HCT116 (cell line): ENCODE data around the gene HSPG2. TPM values are rescaled to one million over a fixed set of nuclear protein-coding genes. Genes with fewer than 3 reads are reported as not detected.

Source experiments
- ATAC-seq: fragments of 200-7000 bp; cut with Tn5 transposase; 2 replicates; pipeline ENCODE4 v1.9.1; 2020; ENCODE audit warnings: mild to moderate bottlenecking, moderate library complexity
- BruUV-seq: library from RNA; stranded (reverse); fragments of 400-500 nt; replicated peaks from 2 replicates; lab custom pipeline; 2021; lab: Mats Ljungman, UMichigan
- CTCF ChIA-PET: fragments of 300-600 bp; sonication (Branson Sonifier 250); formaldehyde crosslinking; loops from one replicate; lab custom pipeline; 2021; ENCODE audit warnings: antibody characterized with exemption; lab: Charles Lee
- POLR2A ChIA-PET: fragments of 300-600, 350-600 bp; sonication (Branson Sonifier 250); formaldehyde crosslinking; loops from one replicate; lab custom pipeline; 2021; ENCODE audit warnings: antibody characterized with exemption; lab: Charles Lee
- RAD21 ChIA-PET, 2 experiments: fragments of 300-600 bp; sonication (Branson Sonifier 250); formaldehyde crosslinking; loops; one replicate each; lab custom pipeline; 2023; ENCODE audit warnings: low total read pairs in 2 of 2; ENCODE audit not compliant: uncharacterized antibody in 2 of 2, unreplicated experiment in 2 of 2, low non-redundant PET in 1 of 2; lab: Charles Lee
- DNase-seq: peaks from one replicate; pipeline ENCODE4 v3.0.0-alpha.2; 2010; ENCODE audit warnings: low read depth, low spot score
- H2AFZ ChIP-seq: fragments of 200-600 bp; shearing (Covaris generic), sonication (generic); 2 replicates; pipeline ENCODE4 v1.6.1; 2017; ENCODE audit warnings: low read depth, mixed run types, mixed read lengths, antibody characterized with exemption, low read length; ENCODE audit not compliant: poor library complexity, severe bottlenecking
- H3K27ac ChIP-seq: 2 replicates; pipeline ENCODE4 v1.5.1; 2012; ENCODE audit warnings: low read depth, low read length
- H3K27me3 ChIP-seq: fragments of 200-600 bp; sonication (generic); 2 replicates; pipeline ENCODE4 v1.6.1; 2016; ENCODE audit warnings: mixed run types, low read length, mixed read lengths; ENCODE audit not compliant: insufficient read depth
- H3K36me3 ChIP-seq, 2 experiments: fragments of 200-500 bp in 1 of 2; fragments of 200-600 bp in 1 of 2; sonication (Bioruptor generic) in 1 of 2; sonication (generic) in 1 of 2; 2 replicates each; pipeline versions ENCODE4 v1.5.1 to v1.6.1; 2014 to 2016; ENCODE audit warnings: low read length in 2 of 2, inconsistent platforms in 1 of 2, mixed read lengths in 1 of 2, mixed run types in 1 of 2; ENCODE audit not compliant: insufficient read depth in 2 of 2, control insufficient read depth in 1 of 2
- H3K4me1 ChIP-seq, 2 experiments: fragments of 200-600 bp in 1 of 2; sonication (generic) in 1 of 2; 2 replicates each; pipeline versions ENCODE4 v1.5.1 to v1.6.1; 2012 to 2017; ENCODE audit warnings: low read length in 2 of 2, inconsistent platforms in 1 of 2, mild to moderate bottlenecking in 1 of 2, mixed read lengths in 1 of 2, mixed run types in 1 of 2, moderate library complexity in 1 of 2; ENCODE audit not compliant: insufficient read depth in 2 of 2, control insufficient read depth in 1 of 2
- H3K4me2 ChIP-seq: fragments of 200-600 bp; sonication (generic); 2 replicates; pipeline ENCODE4 v1.6.1; 2017; ENCODE audit warnings: mixed run types, low read length, mixed read lengths
- H3K4me3 ChIP-seq, 2 experiments: fragments of 200-600 bp in 1 of 2; sonication (generic) in 1 of 2; replicated peaks in 1 of 2; 2 replicates each; pipeline ENCODE4 v1.5.1; 2011 to 2016; ENCODE audit warnings: low read length in 2 of 2, control low read depth in 1 of 2, low read depth in 1 of 2, mild to moderate bottlenecking in 1 of 2, mixed read lengths in 1 of 2, mixed run types in 1 of 2
- H3K79me2 ChIP-seq: fragments of 200-600 bp; sonication (generic); 2 replicates; pipeline ENCODE4 v1.6.1; 2017; ENCODE audit warnings: mild to moderate bottlenecking, mixed run types, low read length, moderate library complexity, mixed read lengths; ENCODE audit not compliant: insufficient read depth
- H3K9ac ChIP-seq: fragments of 200-600 bp; sonication (generic); 2 replicates; pipeline ENCODE4 v1.6.1; 2016; ENCODE audit warnings: low read length, mixed read lengths
- H3K9me2 ChIP-seq: fragments of 200-600 bp; sonication (generic), shearing (Covaris generic); 2 replicates; pipeline ENCODE4 v1.6.1; 2017; ENCODE audit warnings: mixed run types, mild to moderate bottlenecking, moderate library complexity; ENCODE audit not compliant: insufficient read depth
- H3K9me3 ChIP-seq, 2 experiments: fragments of 200-500 bp in 1 of 2; fragments of 200-600 bp in 1 of 2; sonication (Bioruptor generic) in 1 of 2; sonication (generic) in 1 of 2; 2 replicates each; pipeline ENCODE4 v1.6.1; 2014 to 2017; ENCODE audit warnings: low read length in 2 of 2, mixed read lengths in 2 of 2, inconsistent platforms in 1 of 2, low read depth in 1 of 2, mild to moderate bottlenecking in 1 of 2, mixed run types in 1 of 2, moderate library complexity in 1 of 2; ENCODE audit not compliant: control insufficient read depth in 1 of 2, insufficient read depth in 1 of 2
- H4K20me1 ChIP-seq: fragments of 200-600 bp; sonication (generic), shearing (Covaris generic); 2 replicates; pipeline ENCODE4 v1.6.1; 2017; ENCODE audit warnings: mixed run types, mild to moderate bottlenecking, moderate library complexity; ENCODE audit not compliant: insufficient read depth
- CBX3 ChIP-seq: IDR thresholded peaks from 2 replicates; pipeline ENCODE4 v1.6.1; 2012; ENCODE audit warnings: low read depth
- CEBPB ChIP-seq: IDR thresholded peaks from 2 replicates; pipeline ENCODE4 v1.6.1; 2012; ENCODE audit warnings: low read depth
- ELF1 ChIP-seq: IDR thresholded peaks from 2 replicates; pipeline ENCODE4 v1.6.1; 2012; ENCODE audit warnings: low read depth, borderline replicate concordance
- JUND ChIP-seq: IDR thresholded peaks from 2 replicates; pipeline ENCODE4 v1.6.1; 2012
- POLR2A ChIP-seq: IDR thresholded peaks from 2 replicates; pipeline ENCODE4 v1.7.0; 2011; ENCODE audit warnings: borderline replicate concordance; ENCODE audit not compliant: insufficient read depth, insufficient read length; ENCODE audit errors: extremely low read depth
- POLR2AphosphoS5 ChIP-seq: IDR thresholded peaks from 2 replicates; pipeline ENCODE4 v1.6.1; 2011; ENCODE audit warnings: mild to moderate bottlenecking, low read depth, low read length, moderate library complexity
- RAD21 ChIP-seq: IDR thresholded peaks from 2 replicates; pipeline ENCODE4 v1.6.1; 2012; ENCODE audit warnings: low read depth, mild to moderate bottlenecking
- SIN3A ChIP-seq: IDR thresholded peaks from 2 replicates; pipeline ENCODE4 v1.6.1; 2012; ENCODE audit warnings: low read depth
- SP1 ChIP-seq: IDR thresholded peaks from 2 replicates; pipeline ENCODE4 v1.6.1; 2012; ENCODE audit warnings: low read depth
- SRF ChIP-seq: IDR thresholded peaks from 2 replicates; pipeline ENCODE4 v1.6.1; 2012; ENCODE audit warnings: low read depth
- TCF7L2 ChIP-seq: IDR thresholded peaks from 2 replicates; pipeline ENCODE4 v1.7.0; 2011; ENCODE audit warnings: borderline replicate concordance, inconsistent platforms; ENCODE audit not compliant: insufficient read depth, insufficient read length; ENCODE audit errors: extremely low read depth
- YY1 ChIP-seq: IDR thresholded peaks from 2 replicates; pipeline ENCODE4 v1.6.1; 2011; ENCODE audit warnings: low read length, low read depth, moderate library complexity, mild to moderate bottlenecking; ENCODE audit not compliant: insufficient replicate concordance; ENCODE audit errors: extremely low read depth
- ZFX ChIP-seq: fragments of 450-650 bp; IDR thresholded peaks from 2 replicates; pipeline ENCODE4 v1.6.1; 2017
- ZNF274 ChIP-seq: fragments of 200-500 bp; sonication (Bioruptor generic); IDR thresholded peaks from 2 replicates; pipeline ENCODE4 v1.6.1; 2014; ENCODE audit warnings: mild to moderate bottlenecking, low read depth, low read length, inconsistent platforms
- intact Hi-C: fragments of 100-400 bp; cut with micrococcal nuclease; formaldehyde crosslinking; loops from 2 replicates; pipeline ENCODE4 v1.10.0; 2022
- total RNA-seq: library from RNA; stranded (reverse); gene quantifications from one replicate; pipeline ENCODE4 v1.2.1, GENCODE V29; 2021; ENCODE audit not compliant: unreplicated experiment
- TF ChIP-seq, protein P1 (sequence below): IDR thresholded peaks from 2 replicates; pipeline ENCODE4 v1.6.1; 2011; ENCODE audit warnings: mild to moderate bottlenecking, low read length, moderate library complexity; ENCODE audit not compliant: insufficient replicate concordance; ENCODE audit errors: extremely low read depth
- TF ChIP-seq, protein P2 (sequence below), 3 experiments: fragments of 200-600 bp in 1 of 3; sonication (generic) in 1 of 3; IDR thresholded peaks in 2 of 3; conservative IDR thresholded peaks in 1 of 3; 2 replicates each; pipeline ENCODE4 v1.5.1; 2012 to 2017; ENCODE audit warnings: low read depth in 2 of 3, low read length in 2 of 3, antibody characterized with exemption in 1 of 3, borderline replicate concordance in 1 of 3, control low read depth in 1 of 3, mild to moderate bottlenecking in 1 of 3, mixed read lengths in 1 of 3, mixed run types in 1 of 3, moderate library complexity in 1 of 3; ENCODE audit not compliant: insufficient read depth in 1 of 3
- TF ChIP-seq, protein P3 (sequence below): IDR thresholded peaks from 2 replicates; pipeline ENCODE4 v1.6.1; 2012; ENCODE audit warnings: low read depth
- TF ChIP-seq, protein P4 (sequence below): IDR thresholded peaks from 2 replicates; pipeline ENCODE4 v1.6.1; 2012

The HSPG2 gene
- total RNA-seq, 1 experiment from 2014 or later, result 55.7 TPM

DNA sequence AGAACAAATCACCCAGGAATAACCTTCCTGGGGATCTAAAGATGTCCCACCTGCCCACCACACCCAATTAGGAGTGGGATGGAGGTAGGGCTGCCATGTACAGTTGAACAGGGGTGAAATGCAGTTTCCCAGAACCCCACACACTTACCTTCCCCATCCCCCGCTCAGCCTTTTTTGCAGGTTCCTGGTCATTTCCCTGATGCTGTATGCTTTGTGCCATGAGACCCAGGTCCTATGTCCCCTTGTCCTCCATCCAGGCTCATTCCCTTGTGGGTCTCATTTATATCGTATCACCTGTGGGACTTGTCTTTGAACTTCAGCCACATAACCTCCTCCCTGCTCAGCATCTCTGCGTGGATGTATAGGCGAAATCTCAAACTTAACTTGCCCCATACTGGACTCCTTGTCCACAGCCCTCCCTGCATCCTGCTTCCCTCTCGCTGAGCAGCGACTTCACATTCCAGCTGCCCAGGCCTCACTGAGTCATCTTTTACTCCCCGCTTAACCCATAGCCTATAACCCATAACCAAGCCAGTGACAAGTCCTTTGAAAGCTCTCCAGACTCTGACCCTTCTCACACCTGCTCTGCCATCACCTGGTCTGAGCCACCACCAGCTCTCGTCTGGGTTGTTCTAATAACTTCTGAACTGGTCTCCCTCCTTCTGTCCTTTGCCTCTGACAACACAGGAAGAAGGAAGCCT is 120.4 kb downstream of the HSPG2 start:
- RAD21 ChIA-PET, result no interaction called here
- H3K4me1 ChIP-seq, result peaks cover 11 to 23% of the 10 kb centered on the region in 2 experiments; a peak in 3 of 4 replicates
- H3K4me3 ChIP-seq, result no peak overlapping the region
- H3K79me2 ChIP-seq, result no peaks in the 10 kb centered on the region
- no peak for TF ChIP-seq CEBPB
- no peak for TF ChIP-seq YY1
- TF ChIP-seq TCF7L2, result no peak
- TF ChIP-seq, protein P1, sequence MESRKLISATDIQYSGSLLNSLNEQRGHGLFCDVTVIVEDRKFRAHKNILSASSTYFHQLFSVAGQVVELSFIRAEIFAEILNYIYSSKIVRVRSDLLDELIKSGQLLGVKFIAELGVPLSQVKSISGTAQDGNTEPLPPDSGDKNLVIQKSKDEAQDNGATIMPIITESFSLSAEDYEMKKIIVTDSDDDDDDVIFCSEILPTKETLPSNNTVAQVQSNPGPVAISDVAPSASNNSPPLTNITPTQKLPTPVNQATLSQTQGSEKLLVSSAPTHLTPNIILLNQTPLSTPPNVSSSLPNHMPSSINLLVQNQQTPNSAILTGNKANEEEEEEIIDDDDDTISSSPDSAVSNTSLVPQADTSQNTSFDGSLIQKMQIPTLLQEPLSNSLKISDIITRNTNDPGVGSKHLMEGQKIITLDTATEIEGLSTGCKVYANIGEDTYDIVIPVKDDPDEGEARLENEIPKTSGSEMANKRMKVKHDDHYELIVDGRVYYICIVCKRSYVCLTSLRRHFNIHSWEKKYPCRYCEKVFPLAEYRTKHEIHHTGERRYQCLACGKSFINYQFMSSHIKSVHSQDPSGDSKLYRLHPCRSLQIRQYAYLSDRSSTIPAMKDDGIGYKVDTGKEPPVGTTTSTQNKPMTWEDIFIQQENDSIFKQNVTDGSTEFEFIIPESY, result no peak
- no peak for TF ChIP-seq POLR2A
- no peak for TF ChIP-seq RAD21
- TF ChIP-seq, protein P2, sequence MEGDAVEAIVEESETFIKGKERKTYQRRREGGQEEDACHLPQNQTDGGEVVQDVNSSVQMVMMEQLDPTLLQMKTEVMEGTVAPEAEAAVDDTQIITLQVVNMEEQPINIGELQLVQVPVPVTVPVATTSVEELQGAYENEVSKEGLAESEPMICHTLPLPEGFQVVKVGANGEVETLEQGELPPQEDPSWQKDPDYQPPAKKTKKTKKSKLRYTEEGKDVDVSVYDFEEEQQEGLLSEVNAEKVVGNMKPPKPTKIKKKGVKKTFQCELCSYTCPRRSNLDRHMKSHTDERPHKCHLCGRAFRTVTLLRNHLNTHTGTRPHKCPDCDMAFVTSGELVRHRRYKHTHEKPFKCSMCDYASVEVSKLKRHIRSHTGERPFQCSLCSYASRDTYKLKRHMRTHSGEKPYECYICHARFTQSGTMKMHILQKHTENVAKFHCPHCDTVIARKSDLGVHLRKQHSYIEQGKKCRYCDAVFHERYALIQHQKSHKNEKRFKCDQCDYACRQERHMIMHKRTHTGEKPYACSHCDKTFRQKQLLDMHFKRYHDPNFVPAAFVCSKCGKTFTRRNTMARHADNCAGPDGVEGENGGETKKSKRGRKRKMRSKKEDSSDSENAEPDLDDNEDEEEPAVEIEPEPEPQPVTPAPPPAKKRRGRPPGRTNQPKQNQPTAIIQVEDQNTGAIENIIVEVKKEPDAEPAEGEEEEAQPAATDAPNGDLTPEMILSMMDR (IDR thresholded peaks at IDR 0.05 in 2 of 3, conservative IDR thresholded peaks at IDR 0.05 in 1 of 3; ENCODE audit: borderline replicate concordance in 1 of 3, insufficient read depth in 1 of 3, low read depth in 2 of 3, low read length in 2 of 3), result no peak
- no peak for TF ChIP-seq CBX3
- TF ChIP-seq, protein P3, sequence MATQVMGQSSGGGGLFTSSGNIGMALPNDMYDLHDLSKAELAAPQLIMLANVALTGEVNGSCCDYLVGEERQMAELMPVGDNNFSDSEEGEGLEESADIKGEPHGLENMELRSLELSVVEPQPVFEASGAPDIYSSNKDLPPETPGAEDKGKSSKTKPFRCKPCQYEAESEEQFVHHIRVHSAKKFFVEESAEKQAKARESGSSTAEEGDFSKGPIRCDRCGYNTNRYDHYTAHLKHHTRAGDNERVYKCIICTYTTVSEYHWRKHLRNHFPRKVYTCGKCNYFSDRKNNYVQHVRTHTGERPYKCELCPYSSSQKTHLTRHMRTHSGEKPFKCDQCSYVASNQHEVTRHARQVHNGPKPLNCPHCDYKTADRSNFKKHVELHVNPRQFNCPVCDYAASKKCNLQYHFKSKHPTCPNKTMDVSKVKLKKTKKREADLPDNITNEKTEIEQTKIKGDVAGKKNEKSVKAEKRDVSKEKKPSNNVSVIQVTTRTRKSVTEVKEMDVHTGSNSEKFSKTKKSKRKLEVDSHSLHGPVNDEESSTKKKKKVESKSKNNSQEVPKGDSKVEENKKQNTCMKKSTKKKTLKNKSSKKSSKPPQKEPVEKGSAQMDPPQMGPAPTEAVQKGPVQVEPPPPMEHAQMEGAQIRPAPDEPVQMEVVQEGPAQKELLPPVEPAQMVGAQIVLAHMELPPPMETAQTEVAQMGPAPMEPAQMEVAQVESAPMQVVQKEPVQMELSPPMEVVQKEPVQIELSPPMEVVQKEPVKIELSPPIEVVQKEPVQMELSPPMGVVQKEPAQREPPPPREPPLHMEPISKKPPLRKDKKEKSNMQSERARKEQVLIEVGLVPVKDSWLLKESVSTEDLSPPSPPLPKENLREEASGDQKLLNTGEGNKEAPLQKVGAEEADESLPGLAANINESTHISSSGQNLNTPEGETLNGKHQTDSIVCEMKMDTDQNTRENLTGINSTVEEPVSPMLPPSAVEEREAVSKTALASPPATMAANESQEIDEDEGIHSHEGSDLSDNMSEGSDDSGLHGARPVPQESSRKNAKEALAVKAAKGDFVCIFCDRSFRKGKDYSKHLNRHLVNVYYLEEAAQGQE, result no peak
- TF ChIP-seq JUND, result no peak
- TF ChIP-seq SRF, result no peak
- TF ChIP-seq ZNF274, result no peak
- no peak for TF ChIP-seq SIN3A
- TF ChIP-seq SP1, result no peak
- TF ChIP-seq POLR2AphosphoS5, result no peak
- TF ChIP-seq, protein P4, sequence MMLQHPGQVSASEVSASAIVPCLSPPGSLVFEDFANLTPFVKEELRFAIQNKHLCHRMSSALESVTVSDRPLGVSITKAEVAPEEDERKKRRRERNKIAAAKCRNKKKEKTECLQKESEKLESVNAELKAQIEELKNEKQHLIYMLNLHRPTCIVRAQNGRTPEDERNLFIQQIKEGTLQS, result no peak
- TF ChIP-seq ZFX, result no peak
- TF ChIP-seq ELF1, result no peak
- no peaks in the 10 kb centered on the region for H3K36me3 ChIP-seq
- no peaks in the 10 kb centered on the region for H3K9me3 ChIP-seq
- DNase-seq, result peak; percentile 18
- intact Hi-C loops, result no loop called here
- no peaks in the 10 kb centered on the region for H3K27me3 ChIP-seq
- H3K9ac ChIP-seq, result no peak overlapping the region
- H3K27ac ChIP-seq, result no peak overlapping the region
- ATAC-seq, result peak; percentile 62
- POLR2A ChIA-PET, result no interaction called here
- no peaks in the 10 kb centered on the region for H4K20me1 ChIP-seq
- H3K9me2 ChIP-seq, result no peaks in the 10 kb centered on the region
- CTCF ChIA-PET, result no interaction called here
- no TSS peak for BruUV-seq
- H2AFZ ChIP-seq, result peak overlapping the region; percentile 37
- H3K4me2 ChIP-seq, result peak overlapping the region; percentile 41
